Common myeloid progenitor, CD34-positive (primary cell): ENCODE measurements around the gene NTMT2.

Experiments
- CTCF ChIA-PET: fragments of 350-600 bp; sonication (Branson Sonifier 250); formaldehyde crosslinking; loops from one replicate; lab custom pipeline; 2021; ENCODE audit warnings: antibody characterized with exemption; lab: Charles Lee
- POLR2A ChIA-PET: fragments of 350-600 bp; sonication (Branson Sonifier 250); formaldehyde crosslinking; loops from one replicate; lab custom pipeline; 2021; ENCODE audit warnings: antibody characterized with exemption; lab: Charles Lee
- DNase-seq, 3 donors: peaks; one replicate each; pipeline versions ENCODE4 v3.0.0 to v3.0.0-alpha.2; 2013
- H3K27ac ChIP-seq, 2 experiments: 1 replicate in 1 of 2; 2 replicates in 1 of 2; pipeline ENCODE4 v1.7.0; 2013; ENCODE audit warnings: inconsistent platforms in 2 of 2, low read length in 2 of 2, mild to moderate bottlenecking in 2 of 2, low read depth in 1 of 2, moderate library complexity in 1 of 2; ENCODE audit not compliant: severe bottlenecking in 2 of 2, insufficient read depth in 1 of 2, poor library complexity in 1 of 2
- H3K27me3 ChIP-seq, 5 experiments: replicated peaks in 2 of 5; 1 replicate in 3 of 5; 2 replicates in 2 of 5; pipeline versions ENCODE4 v1.6.1 to v1.7.0; 2013; ENCODE audit warnings: low read length in 4 of 5, mild to moderate bottlenecking in 2 of 5, moderate library complexity in 2 of 5, inconsistent platforms in 1 of 5; ENCODE audit not compliant: insufficient read depth in 5 of 5, control insufficient read depth in 4 of 5
- H3K36me3 ChIP-seq, 4 experiments: 1 replicate in 2 of 4; 2 replicates in 2 of 4; pipeline versions ENCODE4 v1.6.1 to v1.7.0; 2013; ENCODE audit warnings: low read length in 3 of 4, control low read depth in 1 of 4, mild to moderate bottlenecking in 1 of 4; ENCODE audit not compliant: control insufficient read depth in 4 of 4, insufficient read depth in 4 of 4
- H3K4me1 ChIP-seq, 4 experiments: 1 replicate in 3 of 4; 2 replicates in 1 of 4; pipeline versions ENCODE4 v1.6.1 to v1.7.1; 2013; ENCODE audit warnings: low read length in 3 of 4, mild to moderate bottlenecking in 3 of 4, control low read depth in 1 of 4, inconsistent platforms in 1 of 4, moderate library complexity in 1 of 4; ENCODE audit not compliant: control insufficient read depth in 4 of 4, insufficient read depth in 4 of 4; ENCODE audit errors: control extremely low read depth in 1 of 4
- H3K4me3 ChIP-seq, 7 experiments: 1 replicate in 4 of 7; 2 replicates in 3 of 7; pipeline versions ENCODE4 v1.5.1 to v1.7.0; 2013; ENCODE audit warnings: mild to moderate bottlenecking in 7 of 7, low read length in 6 of 7, moderate library complexity in 6 of 7, inconsistent platforms in 2 of 7, low read depth in 2 of 7, control low read depth in 1 of 7; ENCODE audit not compliant: insufficient read depth in 4 of 7, control insufficient read depth in 1 of 7; ENCODE audit errors: extremely low read depth in 1 of 7
- H3K9me3 ChIP-seq, 5 experiments: 1 replicate in 4 of 5; 2 replicates in 1 of 5; pipeline versions ENCODE4 v1.6.1 to v1.7.1; 2013; ENCODE audit warnings: low read length in 4 of 5, mild to moderate bottlenecking in 2 of 5, inconsistent platforms in 1 of 5, low read depth in 1 of 5, moderate library complexity in 1 of 5; ENCODE audit not compliant: control insufficient read depth in 4 of 5, insufficient read depth in 2 of 5; ENCODE audit errors: control extremely low read depth in 1 of 5
- WGBS: methylation state at CpG from one replicate; pipeline ENCODE4 v1.1.5; 2013; ENCODE audit not compliant: insufficient coverage; 5-methylcytosine and 5-hydroxymethylcytosine counted together

NTMT2 gene

GRCh38 chr1:170155055-170155454 is 9.3 kb downstream of the NTMT2 start:
- H3K27ac ChIP-seq: no peak overlapping the region
- peaks cover 0 to 10% (median 0%) of the 10 kb centered on the region in 5 experiments for H3K9me3 ChIP-seq
- H3K36me3 ChIP-seq: no peaks in the 10 kb centered on the region
- WGBS: 100% methylated on average over 1 of the region's 1 CpG
- no peaks in the 10 kb centered on the region for H3K4me1 ChIP-seq
- no peak for DNase-seq
- H3K27me3 ChIP-seq: no peaks in the 10 kb centered on the region
- ChIA-PET CTCF (interaction anchor here (1.2 to 1.9 kb wide), 2 partner anchors 9 to 14 kb away, joined by 3 to 4 read pairs; no protein-coding TSS in a partner anchor), POLR2A (no interaction called here)
- H3K4me3 ChIP-seq: no peak overlapping the region

DNA sequence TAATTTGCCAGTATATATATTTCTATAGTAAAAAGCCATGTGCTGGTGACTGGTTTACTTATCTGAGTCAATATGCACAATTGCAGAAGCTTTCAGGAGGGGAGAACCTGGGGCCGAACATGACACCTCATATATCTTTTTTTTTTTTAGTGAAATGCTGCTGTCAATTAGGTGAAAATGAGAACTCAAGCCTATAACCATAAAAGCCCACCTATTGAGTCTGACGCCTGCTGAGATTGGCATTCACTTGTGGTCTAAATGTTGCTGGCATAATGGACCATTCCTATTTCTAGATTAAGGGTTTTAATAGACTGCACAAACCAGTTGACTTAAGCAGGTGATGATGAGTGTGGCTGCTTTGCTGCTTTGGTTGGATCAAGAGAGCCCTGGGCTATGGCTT is 10.8 kb downstream of the NTMT2 start:
- 100% methylated on average over 1 of the region's 2 CpGs for WGBS
- POLR2A ChIA-PET: no interaction called here

DNA sequence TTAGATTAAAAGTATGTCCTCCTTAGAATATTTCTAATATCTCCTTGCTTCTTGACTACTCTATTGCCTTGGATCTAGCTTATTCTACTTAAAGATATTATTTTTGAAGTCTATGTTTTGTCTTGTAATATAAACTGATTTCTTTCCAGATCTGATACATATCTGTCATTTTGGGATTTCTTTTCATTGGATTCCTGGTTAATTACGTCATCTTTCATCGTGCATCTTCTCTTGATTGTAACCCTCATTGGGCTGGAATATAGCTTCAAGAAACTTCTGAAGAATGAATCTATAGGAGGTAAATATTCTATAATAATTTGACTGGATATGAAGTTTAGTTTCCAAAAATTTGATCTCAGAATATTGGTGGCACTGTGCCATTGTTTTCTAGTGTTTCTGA is 12.1 kb downstream of the NTMT2 start:
- POLR2A ChIA-PET: no interaction called here
- Histone ChIP-seq H3K36me3 (no peaks in the 10 kb centered on the region), H3K4me3 (no peak overlapping the region), H3K9me3 (peaks cover 0 to 10% (median 0%) of the 10 kb centered on the region in 5 experiments), H3K27ac (no peak overlapping the region), H3K27me3 (no peaks in the 10 kb centered on the region), H3K4me1 (no peaks in the 10 kb centered on the region)
- WGBS: no CpG with 5 or more reads among the region's 2 CpGs
- CTCF ChIA-PET: no interaction called here
- DNase-seq: no peak

More for the DNA sequence above, 10.8 kb downstream of the NTMT2 start:
- Histone ChIP-seq H3K9me3 (peaks cover 0 to 10% (median 0%) of the 10 kb centered on the region in 5 experiments), H3K27ac (no peak overlapping the region), H3K4me1 (no peaks in the 10 kb centered on the region), H3K27me3 (no peaks in the 10 kb centered on the region), H3K36me3 (no peaks in the 10 kb centered on the region), H3K4me3 (no peak overlapping the region)
- DNase-seq: no peak
- CTCF ChIA-PET: no interaction called here

GRCh38 chr1:170162459-170163246 is 16.9 kb downstream of the NTMT2 start:
- no peak overlapping the region for H3K27ac ChIP-seq
- H3K4me3 ChIP-seq: no peak overlapping the region
- ChIA-PET POLR2A (no interaction called here), CTCF (no interaction called here)
- WGBS: 84% methylated on average over 6 of the region's 8 CpGs
- no peaks in the 10 kb centered on the region for H3K36me3 ChIP-seq
- H3K9me3 ChIP-seq: no peaks in the 10 kb centered on the region
- DNase-seq: no peak
- no peaks in the 10 kb centered on the region for H3K27me3 ChIP-seq
- H3K4me1 ChIP-seq: no peaks in the 10 kb centered on the region

- H3K27ac ChIP-seq: no peak overlapping the region
- no peak overlapping the region for H3K4me3 ChIP-seq
- CTCF ChIA-PET: no interaction called here
- no CpG with 5 or more reads among the region's 4 CpGs for WGBS
- POLR2A ChIA-PET: no interaction called here
- no peaks in the 10 kb centered on the region for H3K9me3 ChIP-seq
- peak in 2 of 3 donors; percentile 2 to 24 for DNase-seq
- H3K27me3 ChIP-seq: no peaks in the 10 kb centered on the region
- H3K4me1 ChIP-seq: no peaks in the 10 kb centered on the region
- H3K36me3 ChIP-seq: no peaks in the 10 kb centered on the region
Measured at GRCh38 chr1:170164103-170164763, 18.5 kb downstream of the NTMT2 start.

DNA sequence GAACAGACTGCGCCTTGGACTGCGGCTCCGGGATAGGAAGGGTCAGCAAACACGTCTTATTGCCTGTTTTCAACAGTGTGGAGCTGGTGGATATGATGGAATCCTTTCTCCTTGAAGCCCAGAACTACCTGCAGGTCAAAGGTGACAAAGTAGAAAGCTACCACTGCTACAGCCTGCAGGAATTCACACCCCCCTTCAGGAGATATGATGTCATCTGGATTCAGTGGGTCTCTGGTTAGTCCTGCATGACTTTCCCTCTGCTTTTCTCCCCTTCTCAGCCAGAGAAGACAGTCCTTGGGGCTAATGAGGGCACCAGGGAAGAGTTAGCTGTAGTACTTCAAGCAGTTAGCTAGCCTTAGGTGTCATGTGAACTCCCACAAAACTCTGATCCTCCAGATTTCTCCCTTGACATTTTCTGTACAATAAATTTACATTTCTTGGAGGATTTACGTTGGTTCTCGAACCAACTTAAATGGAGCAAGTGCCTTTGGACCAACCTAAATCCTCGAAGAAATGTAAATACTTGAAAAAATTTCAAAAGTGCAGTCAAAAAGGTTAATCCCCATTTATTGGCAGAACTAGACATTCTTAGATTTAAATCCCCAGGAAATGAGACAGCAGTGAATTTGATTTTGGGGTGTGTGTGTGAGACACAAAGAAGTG is 20.9 kb downstream of the NTMT2 start:
- Histone ChIP-seq H3K4me1 (no peaks in the 10 kb centered on the region), H3K9me3 (peaks cover 0 to 5% (median 0%) of the 10 kb centered on the region in 5 experiments), H3K36me3 (no peaks in the 10 kb centered on the region), H3K4me3 (no peak overlapping the region), H3K27me3 (no peaks in the 10 kb centered on the region), H3K27ac (no peak overlapping the region)
- POLR2A ChIA-PET: no interaction called here
- DNase-seq: no peak
- CTCF ChIA-PET: no interaction called here
- WGBS: 83% methylated on average over 5 of the region's 7 CpGs
